Measurements from ENCODE around the gene CDH18. TPM values are rescaled to one million over a fixed set of nuclear protein-coding genes. Genes with fewer than 3 reads are reported as not detected.

Gene CDH18
- total RNA-seq, 1 donor from 2014 or later, result not detected

DNA sequence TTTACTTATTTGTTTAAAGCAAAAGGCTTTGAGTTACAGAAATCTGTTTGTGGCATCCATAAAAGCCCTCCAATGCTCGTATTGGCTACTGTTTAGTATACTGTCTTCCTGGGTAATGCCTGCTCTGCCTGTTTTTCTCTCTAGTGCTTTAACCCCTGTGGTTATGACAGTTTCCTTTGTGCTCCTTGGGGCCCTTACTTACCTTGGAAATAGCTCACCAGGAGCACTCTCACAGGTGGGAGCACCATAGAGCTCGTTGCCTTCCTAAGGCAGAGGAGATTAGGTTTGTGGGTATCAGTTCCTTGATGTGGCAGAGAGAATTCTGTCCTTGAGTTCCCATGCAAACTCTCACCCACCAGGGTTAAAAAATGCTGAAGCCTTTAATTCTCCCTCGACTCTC is 242.8 kb downstream of the CDH18 start:
- no peak for DNase-seq (ENCODE audit: low read depth, low spot score)

- DNase-seq (ENCODE audit: low read depth, low spot score), result no peak
These were observed 248.3 kb downstream of the CDH18 start for GRCh38 chr5:19739671-19740070.

- no peak for DNase-seq (ENCODE audit: low read depth, low spot score)
These were observed 253.2 kb downstream of the CDH18 start for GRCh38 chr5:19734776-19735175.

DNA sequence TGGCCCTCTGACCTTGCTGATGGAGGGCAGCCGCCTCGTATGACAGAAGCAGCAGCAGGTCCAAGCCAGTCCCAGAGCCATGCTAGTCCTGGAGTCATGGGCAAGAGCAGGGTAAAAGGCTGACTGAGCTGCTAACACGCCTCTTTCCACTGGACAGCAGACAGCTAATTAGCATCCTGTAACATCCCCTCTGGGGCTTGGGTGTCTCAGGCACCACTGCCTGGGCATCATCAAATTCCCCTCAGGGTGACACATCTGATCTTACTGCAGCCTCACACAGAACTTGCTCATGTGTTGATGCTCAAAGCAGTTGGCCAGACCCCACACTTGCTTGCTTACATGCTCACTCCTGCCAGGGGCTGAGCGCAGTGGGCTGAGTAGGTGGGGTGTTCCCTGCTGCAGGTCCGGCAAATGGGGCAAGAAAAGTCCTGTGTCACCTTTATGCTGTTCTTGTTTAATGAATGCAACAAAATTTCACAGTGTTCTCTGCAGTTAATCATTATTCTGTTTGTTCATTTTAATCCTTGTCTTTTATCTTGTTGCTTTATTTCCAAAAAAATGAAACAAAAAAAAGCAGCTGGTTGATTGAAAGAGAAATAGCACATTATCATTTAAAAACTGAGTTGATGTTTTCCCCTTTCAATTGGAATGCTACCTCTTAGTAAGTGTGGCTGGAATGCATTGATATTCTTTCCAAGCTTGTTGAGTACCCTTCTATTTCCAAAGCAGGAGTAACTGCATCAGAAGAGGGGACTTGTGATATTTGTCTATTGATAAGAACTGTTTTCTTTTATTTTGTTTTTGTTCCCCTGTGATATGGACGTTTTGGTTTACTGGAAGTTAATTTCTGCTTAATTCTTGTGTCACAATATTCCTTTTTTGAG is 254.1 kb downstream of the CDH18 start:
- DNase-seq (ENCODE audit: low read depth, low spot score), result no peak

DNA sequence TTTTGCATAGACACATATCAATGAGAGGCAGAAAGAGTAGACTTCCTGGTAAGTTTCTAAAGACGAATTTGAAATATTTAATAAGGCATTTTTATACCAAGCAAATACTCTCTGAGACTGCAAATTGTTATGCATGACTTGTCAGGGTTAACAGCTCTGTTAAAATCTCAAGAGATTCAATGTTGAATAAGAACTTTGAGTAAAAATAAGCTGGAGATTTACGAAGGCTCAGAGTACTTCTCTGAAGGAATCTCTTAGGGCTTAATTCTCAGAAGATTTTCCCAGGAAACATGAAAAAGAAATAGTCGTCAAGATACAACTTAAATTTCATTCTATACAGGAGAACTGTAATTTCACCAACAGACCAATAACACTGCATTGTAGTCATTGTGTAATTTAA is 259.4 kb downstream of the CDH18 start:
- DNase-seq (ENCODE audit: low read depth, low spot score), result no peak

DNA sequence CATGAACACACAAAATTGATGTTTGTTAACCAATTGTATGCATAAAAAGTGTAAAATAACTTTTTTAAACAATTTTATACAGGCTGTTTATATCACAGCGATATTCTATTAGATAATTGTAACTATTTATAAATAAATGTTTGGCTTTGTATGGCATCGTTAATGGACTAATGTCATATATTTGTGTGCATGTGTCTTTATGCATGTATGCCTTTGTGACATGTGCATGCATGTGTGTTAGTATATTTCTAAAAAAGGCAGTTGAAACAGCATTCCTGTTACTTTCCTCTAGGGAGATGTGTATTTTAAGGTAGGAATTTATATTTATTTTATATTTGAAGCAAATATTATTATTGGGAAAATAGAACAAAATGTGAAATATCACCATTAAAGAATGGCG is 268.9 kb downstream of the CDH18 start:
- DNase-seq (ENCODE audit: low read depth, low spot score), result no peak

DNA sequence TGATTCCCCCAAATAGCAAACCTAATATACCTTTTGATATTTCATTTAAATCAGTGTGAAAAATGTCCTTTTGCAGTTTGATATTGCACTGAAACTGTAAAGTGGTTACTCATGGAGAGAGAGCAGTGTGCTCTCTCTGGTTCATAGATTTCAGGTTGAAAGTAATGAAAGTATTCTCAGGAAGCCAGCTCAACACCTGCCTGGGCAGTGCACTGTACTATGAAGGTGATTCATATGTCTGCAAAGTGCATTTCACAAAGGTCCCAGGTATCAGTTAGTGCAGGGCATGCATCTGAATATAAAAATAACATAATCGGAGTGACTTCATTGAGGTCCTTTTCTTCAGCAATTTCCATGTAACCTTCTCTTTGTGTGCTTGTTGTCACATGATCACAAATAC is 274.3 kb downstream of the CDH18 start:
- no peak for DNase-seq (ENCODE audit: low read depth, low spot score)

GRCh38 chr5:19709403-19709802 is 278.6 kb downstream of the CDH18 start:
- DNase-seq (ENCODE audit: low read depth, low spot score), result no peak

GRCh38 chr5:19706776-19707175 is 281.2 kb downstream of the CDH18 start:
- DNase-seq (ENCODE audit: low read depth, low spot score), result no peak

DNA sequence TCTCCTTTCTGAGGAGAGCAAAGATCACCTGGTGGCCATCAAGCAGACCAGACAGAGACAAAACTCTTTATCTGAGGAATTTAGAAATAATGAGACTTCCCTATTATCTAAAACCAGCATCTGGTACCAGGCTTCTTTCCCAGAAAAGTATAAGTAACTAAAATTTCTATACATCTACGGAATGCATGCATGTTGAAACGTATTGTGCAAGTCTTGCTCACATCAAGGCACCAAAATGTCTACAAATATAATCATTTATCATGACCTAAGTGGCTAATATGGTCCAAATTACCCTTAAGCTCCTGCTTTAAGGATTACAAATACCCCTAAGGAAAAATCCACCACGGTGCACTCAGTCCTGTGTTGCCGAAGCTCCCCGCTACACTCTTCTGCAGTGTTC is 286.3 kb downstream of the CDH18 start:
- no peak for DNase-seq (ENCODE audit: low read depth, low spot score)

DNA sequence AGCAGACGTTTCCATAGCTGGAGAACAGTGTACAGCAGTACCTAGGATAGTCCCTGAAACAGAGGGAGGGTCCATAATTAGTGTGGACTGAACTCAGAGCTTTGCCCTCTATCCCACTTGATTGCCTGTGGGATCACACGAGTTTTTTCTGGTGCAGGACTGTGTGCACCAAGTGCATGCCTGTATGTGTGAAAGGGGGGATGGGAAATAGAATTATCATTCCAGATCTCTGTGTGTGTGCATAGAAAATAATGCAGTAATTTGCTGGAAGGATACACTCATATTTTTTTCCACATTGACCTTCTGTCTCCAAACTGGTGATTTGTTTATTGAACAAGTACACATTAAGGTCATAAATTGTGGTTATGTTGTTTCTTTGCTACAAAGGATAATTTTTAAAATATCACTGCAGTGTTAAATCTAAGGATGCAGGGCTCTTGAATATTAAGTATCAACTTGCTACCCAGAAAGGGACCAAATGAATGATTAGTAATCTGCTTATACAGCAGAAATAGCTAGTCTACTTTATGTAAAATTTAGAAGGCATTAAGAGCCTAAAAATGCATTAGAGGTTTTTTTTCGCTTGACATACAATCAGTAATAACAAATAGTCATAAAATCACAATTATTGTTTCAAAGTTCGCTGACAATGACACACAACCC is 292.9 kb downstream of the CDH18 start:
- DNase-seq (ENCODE audit: low read depth, low spot score), result no peak

- DNase-seq (ENCODE audit: low read depth, low spot score), result no peak
These were observed 297.0 kb downstream of the CDH18 start for GRCh38 chr5:19690978-19691377.

DNA sequence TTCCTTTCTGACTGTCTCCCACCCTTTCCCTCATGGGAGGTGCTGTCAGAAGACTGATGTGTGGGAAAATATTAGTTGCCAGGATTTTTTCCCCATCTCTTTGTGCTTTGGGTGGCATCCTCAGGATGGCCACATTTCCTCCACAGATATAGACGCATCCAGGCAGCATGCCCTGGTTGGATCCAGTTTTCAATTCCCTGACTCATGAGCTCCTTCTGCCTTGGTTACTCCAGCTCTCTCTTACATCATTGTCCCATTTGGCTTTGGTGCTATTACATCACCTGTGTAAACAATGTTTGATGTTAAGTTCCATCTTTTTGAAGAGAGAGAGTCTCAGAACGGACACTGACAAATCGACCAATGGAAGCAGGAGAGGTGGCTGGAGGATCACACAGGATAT is 302.5 kb downstream of the CDH18 start:
- DNase-seq (ENCODE audit: low read depth, low spot score), result no peak

DNA sequence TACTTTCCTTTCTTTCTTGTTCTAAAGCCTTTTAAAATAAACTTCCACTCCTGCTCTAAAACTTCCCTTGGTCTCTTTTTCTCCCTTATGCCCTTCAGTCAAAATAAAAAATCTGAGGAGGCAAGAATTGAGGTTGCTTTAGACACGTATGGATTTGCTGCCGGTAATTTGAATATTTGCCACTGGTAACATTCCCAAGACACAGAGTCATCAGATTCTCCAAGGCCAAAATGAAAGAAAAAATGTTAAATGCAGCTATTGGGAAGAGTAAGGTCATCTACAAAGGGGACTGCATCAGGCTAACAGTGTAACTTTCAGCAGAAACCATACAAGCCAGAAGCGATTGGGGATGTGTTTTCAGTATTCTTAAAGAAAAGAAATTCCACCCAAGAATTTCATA is 311.1 kb downstream of the CDH18 start:
- DNase-seq (ENCODE audit: low read depth, low spot score), result no peak

GRCh38 chr5:19660679-19661078 is 327.3 kb downstream of the CDH18 start:
- no peak for DNase-seq (ENCODE audit: low read depth, low spot score)

- no peak for DNase-seq (ENCODE audit: low read depth, low spot score)
These were observed 332.4 kb downstream of the CDH18 start for GRCh38 chr5:19655627-19656026.

GRCh38 chr5:19638461-19638860 is 349.5 kb downstream of the CDH18 start:
- DNase-seq (ENCODE audit: low read depth, low spot score), result no peak

GRCh38 chr5:19630876-19631275 is 357.1 kb downstream of the CDH18 start:
- DNase-seq (ENCODE audit: low read depth, low spot score), result no peak

- no peak for DNase-seq (ENCODE audit: low read depth, low spot score)
These were observed 361.8 kb downstream of the CDH18 start for GRCh38 chr5:19626211-19626610.

- no peak for DNase-seq (ENCODE audit: low read depth, low spot score)
These were observed 362.4 kb downstream of the CDH18 start for GRCh38 chr5:19625562-19625961.

GRCh38 chr5:19619571-19619970 is 368.4 kb downstream of the CDH18 start:
- no peak for DNase-seq (ENCODE audit: low read depth, low spot score)

DNA sequence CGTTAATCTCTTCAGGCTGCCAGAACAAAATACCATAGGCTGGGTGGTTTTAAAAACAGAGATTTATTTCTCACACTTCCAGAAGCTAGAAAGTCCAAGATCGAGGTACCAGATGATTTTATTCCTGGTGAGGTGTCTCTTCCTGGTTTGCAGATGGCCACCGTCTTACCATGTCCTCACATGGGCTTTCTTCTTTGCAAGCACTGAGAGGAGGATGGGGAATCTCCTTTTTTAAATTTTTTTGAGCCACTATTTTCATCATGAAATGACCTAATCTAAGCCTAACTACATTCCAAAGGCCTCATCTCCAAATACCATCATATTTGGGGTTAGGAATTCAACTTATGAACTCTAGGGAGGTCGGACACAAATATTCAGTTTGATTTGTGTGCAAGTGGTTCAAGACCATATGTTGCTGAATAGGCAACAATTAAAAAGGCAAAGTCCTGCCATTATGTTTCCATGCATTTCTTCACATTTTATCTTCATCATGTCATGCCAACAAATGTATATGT is 371.2 kb downstream of the CDH18 start:
- no peak for DNase-seq (ENCODE audit: low read depth, low spot score)

- DNase-seq (ENCODE audit: low read depth, low spot score), result no peak
These were observed 372.3 kb downstream of the CDH18 start for GRCh38 chr5:19615661-19616060.
